SHP77 (cell line): Measurements from ENCODE around the gene MS4A1.
"Not testable (repeated sequence)": the region's sequence is repeated elsewhere in the genome, so short reads cannot be mapped to it uniquely, and the experiment has no call there.

Source experiments
- DNase-seq, 2 experiments: peaks; one replicate each; lab custom pipeline; 2025; lab: John Stamatoyannopoulos, UW

Gene MS4A1

GRCh38 chr11:60502221-60502775 is 46.7 kb downstream of the MS4A1 start:
- DNase-seq, result no peak

- no peak for DNase-seq
These were observed 48.7 kb downstream of the MS4A1 start for GRCh38 chr11:60504219-60504905.

- DNase-seq, result not testable (repeated sequence)
These were observed 54.0 kb downstream of the MS4A1 start for GRCh38 chr11:60509609-60510008.

- DNase-seq, result not testable (repeated sequence)
These were observed 54.6 kb downstream of the MS4A1 start for GRCh38 chr11:60510209-60510608.

GRCh38 chr11:60511393-60511792 is 55.7 kb downstream of the MS4A1 start:
- DNase-seq, result no peak

GRCh38 chr11:60512651-60513225 is 57.1 kb downstream of the MS4A1 start:
- no peak for DNase-seq

GRCh38 chr11:60513496-60514460 is 58.1 kb downstream of the MS4A1 start:
- DNase-seq, result no peak

GRCh38 chr11:60515144-60515855 is 59.7 kb downstream of the MS4A1 start, which contains the start of gene MS4A13:
TSS of gene MS4A13 (plus strand) at chr11:60515392. CDS start at chr11:60518084, 2,692 bp downstream.
- no peak for DNase-seq
